Erythroblast (primary cell): ENCODE data around the gene CFAP20DC.
"Not testable (repeated sequence)": the region's sequence is repeated elsewhere in the genome, so short reads cannot be mapped to it uniquely, and the experiment has no call there.

Experiments used
- DNase-seq, 2 experiments: peaks; one replicate each; lab custom pipeline; 2025; lab: John Stamatoyannopoulos, UW
- GATA1 ChIP-seq: IDR thresholded peaks from 2 replicates; pipeline ENCODE4 v1.6.1; 2011; ENCODE audit warnings: low read depth, mild to moderate bottlenecking, control low read depth, low read length, moderate library complexity
- POLR2A ChIP-seq: IDR thresholded peaks from 2 replicates; pipeline ENCODE4 v1.6.1; 2011; ENCODE audit warnings: mild to moderate bottlenecking, low read length

Gene CFAP20DC

GRCh38 chr3:58861551-58861950 lies 188.3 kb downstream of the CFAP20DC start:
- no peak for TF ChIP-seq GATA1
- no peak for TF ChIP-seq POLR2A
- no peak for DNase-seq

- no peak for TF ChIP-seq POLR2A
- no peak for TF ChIP-seq GATA1
- no peak for DNase-seq
These were observed 191.7 kb downstream of the CFAP20DC start for GRCh38 chr3:58858126-58858525.

DNA sequence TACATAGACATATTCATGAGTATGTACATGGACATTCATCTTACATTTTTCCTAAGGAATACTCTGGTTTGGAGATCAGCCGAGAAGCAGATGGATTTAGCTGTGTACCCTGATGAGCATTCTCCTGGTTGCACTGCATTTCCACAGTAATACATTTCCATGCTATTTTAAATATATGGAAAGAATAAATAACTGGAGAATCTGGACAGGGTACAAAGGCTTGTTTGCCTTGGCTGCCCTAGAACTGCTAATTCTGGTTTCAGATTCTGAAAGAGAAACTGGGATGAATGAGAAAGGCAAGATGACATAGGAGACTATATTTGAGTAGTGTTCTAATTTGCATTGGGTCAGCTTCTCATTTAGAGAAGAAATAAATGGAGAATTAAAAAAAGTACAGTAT lies 192.4 kb downstream of the CFAP20DC start:
- no peak for DNase-seq
- TF ChIP-seq GATA1 (no peak), POLR2A (no peak)

- no peak for DNase-seq
- no peak for TF ChIP-seq GATA1
- no peak for TF ChIP-seq POLR2A
These were observed 201.0 kb downstream of the CFAP20DC start for GRCh38 chr3:58848826-58849225.

DNA sequence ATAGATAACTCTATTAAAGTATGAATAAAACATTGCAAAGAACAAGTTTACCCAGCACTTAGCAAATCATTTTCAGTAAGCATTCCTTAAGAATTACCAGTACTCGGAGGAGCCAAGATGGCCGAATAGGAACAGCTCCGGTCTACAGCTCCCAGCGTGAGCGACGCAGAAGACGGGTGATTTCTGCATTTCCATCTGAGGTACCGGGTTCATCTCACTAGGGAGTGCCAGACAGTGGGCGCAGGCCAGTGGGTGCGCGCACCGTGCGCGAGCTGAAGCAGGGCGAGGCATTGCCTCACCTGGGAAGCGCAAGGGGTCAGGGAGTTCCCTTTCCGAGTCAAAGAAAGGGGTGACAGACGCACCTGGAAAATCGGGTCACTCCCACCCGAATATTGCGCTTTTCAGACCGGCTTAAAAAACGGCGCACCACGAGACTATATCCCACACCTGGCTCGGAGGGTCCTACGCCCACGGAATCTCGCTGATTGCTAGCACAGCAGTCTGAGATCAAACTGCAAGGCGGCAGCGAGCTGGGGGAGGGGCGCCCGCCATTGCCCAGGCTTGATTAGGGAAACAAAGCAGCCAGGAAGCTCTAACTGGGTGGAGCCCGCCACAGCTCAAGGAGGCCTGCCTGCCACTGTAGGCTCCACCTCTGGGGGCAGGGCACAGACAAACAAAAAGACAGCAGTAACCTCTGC lies 207.6 kb downstream of the CFAP20DC start:
- not testable (repeated sequence) for DNase-seq

- no peak for TF ChIP-seq GATA1
- no peak for TF ChIP-seq POLR2A
- DNase-seq: no peak
These were observed 208.9 kb downstream of the CFAP20DC start for GRCh38 chr3:58840949-58841348.

DNA sequence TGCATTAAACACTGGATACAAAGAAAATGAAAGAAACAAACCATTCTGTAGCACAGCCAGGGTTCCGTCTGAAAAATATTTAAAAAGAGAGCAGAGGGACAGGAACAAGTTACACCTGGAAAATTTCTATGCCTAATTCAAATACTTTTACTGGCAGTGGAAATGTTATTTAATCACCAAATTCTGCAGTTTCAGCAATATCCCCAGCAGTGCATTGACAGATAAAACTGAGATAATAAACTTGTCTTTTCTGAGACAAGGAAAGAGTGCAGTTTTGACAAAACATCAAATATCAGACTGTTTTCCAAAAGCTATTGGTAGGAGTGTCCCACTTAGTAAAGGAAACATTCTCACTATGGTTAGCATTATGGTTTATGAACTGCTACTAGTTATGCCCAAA lies 209.9 kb downstream of the CFAP20DC start:
- no peak for TF ChIP-seq POLR2A
- no peak for TF ChIP-seq GATA1
- DNase-seq: no peak

GRCh38 chr3:58839187-58839586 lies 210.6 kb downstream of the CFAP20DC start:
- DNase-seq: peak in 1 of 2 experiments; percentile 12
- TF ChIP-seq POLR2A: no peak
- TF ChIP-seq GATA1: no peak

- TF ChIP-seq GATA1 (no peak), POLR2A (no peak)
- no peak for DNase-seq
These were observed 212.0 kb downstream of the CFAP20DC start for GRCh38 chr3:58837856-58838255.

DNA sequence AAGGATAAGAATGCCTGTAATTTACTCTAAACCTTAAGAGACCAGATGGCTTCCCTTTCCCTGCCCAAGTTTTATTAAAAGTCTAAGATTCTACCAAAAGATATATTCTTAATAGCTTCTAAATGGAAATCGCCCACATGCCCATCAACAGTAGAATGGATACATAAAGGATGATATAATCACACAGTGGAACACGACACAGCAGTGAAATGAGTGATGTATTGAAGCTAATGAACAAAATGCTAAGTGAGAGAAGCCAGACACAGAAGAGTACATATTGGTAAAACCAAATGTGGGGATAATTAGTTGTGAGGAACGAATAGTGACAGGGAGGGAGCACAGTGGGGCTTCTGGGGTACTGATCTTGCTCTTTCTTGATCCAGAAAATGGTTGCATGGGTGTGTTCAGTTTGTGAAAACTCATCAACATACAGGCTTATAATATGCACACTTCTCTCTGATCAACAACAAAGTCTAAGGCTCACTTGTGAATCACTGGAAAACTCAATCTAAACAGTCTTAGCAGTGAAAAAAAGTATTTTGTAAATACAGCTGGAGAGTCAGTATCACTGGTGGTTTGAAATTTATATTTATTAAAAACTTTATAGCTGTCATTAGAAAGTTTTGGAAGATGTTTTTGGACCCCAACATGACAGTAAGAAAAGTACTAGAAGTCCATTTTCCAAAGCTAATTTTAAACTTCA lies 212.5 kb downstream of the CFAP20DC start:
- no peak for DNase-seq
- TF ChIP-seq POLR2A (no peak), GATA1 (no peak)

DNA sequence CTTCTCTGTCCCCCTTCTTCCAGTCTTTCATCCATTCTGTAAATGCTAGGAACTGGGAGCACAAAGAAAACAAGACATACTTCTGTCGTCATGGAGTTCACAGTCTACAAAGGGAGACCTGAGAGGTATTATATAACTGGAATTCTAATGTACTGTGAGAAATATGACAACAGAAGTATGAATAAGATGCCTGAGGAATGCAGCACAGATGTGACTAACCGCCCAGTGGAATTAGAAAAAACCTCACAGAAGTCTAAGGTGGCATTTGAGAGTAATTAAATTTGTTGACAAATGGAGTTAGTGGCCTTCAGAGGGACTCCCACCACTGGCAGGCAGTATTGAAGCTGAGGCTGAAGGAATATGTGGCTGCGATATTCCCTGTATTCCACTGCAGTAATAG lies 214.7 kb downstream of the CFAP20DC start:
- TF ChIP-seq POLR2A: no peak
- TF ChIP-seq GATA1: no peak
- no peak for DNase-seq

DNA sequence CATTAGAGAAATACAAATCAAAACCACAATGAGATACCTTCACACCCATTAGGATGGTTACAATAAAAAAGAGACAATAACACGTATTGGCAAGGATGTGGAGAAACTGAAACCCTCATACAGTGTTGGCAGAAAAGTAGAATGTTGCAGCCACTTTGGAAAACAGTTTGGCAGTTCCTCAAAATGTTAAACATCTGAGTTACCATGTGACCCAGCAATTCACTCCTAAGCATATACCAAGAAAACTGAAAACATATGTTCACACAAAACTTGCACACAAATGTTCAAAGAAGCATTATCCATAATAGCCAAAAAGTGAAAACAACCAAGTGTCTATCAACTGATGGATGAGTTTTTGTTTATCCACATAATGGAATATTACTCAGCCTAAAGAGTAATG lies 216.3 kb downstream of the CFAP20DC start:
- TF ChIP-seq GATA1: no peak
- TF ChIP-seq POLR2A: no peak
- no peak for DNase-seq

- TF ChIP-seq GATA1: no peak
- TF ChIP-seq POLR2A: no peak
- DNase-seq: no peak
These were observed 220.4 kb downstream of the CFAP20DC start for GRCh38 chr3:58829321-58830000.

DNA sequence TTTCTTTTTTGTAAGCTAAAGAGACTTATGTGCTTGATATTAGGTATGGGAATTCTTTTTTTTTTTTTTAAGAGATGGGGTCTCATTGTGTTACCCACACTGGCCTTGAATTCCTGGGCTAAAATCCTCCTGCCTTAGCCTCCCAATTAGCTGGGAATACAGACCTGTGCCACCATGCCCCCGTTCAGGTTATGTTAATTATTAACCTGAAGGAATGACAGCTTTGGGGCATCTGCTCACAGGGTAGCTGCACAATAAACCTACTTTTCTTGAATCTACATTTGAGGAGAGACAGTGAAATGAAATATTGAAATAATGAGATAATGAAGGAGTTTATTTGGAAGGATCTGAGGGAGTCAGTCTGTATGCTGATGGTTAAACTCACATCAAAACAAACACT lies 225.0 kb downstream of the CFAP20DC start:
- DNase-seq: no peak
- TF ChIP-seq GATA1: no peak
- TF ChIP-seq POLR2A: no peak
